GM23338 (cell line): ENCODE results near the gene ROBO1. TPM values are rescaled to one million over a fixed set of nuclear protein-coding genes. Genes with fewer than 3 reads are reported as not detected.

Experiments used
- ATAC-seq: fragments of 200-7000 bp; cut with Tn5 transposase; 3 replicates; pipeline ENCODE4 v1.9.1; 2020
- DNase-seq: peaks from one replicate; pipeline ENCODE4 v3.0.0-alpha.2; 2015; ENCODE audit warnings: low spot score
- H2AFZ ChIP-seq: fragments of 200-600 bp; sonication (generic); 2 replicates; pipeline ENCODE4 v1.8.0; 2016; ENCODE audit warnings: antibody characterized with exemption, mild to moderate bottlenecking, moderate library complexity
- H3F3A ChIP-seq: fragments of 200-600 bp; sonication (generic); replicated peaks from 2 replicates; pipeline ENCODE4 v1.8.0; 2017; ENCODE audit warnings: antibody characterized with exemption, mixed run types, low read depth
- H3K27ac ChIP-seq: fragments of 200-600 bp; sonication (generic); 2 replicates; pipeline ENCODE4 v1.6.1; 2016; ENCODE audit warnings: low read depth
- H3K27me3 ChIP-seq: fragments of 200-600 bp; sonication (generic); 2 replicates; pipeline ENCODE4 v1.8.0; 2016; ENCODE audit warnings: mild to moderate bottlenecking, mixed run types, moderate library complexity; ENCODE audit not compliant: insufficient read depth
- H3K36me3 ChIP-seq: fragments of 200-600 bp; sonication (generic); 2 replicates; pipeline ENCODE4 v1.8.0; 2016; ENCODE audit warnings: mild to moderate bottlenecking; ENCODE audit not compliant: insufficient read depth
- H3K4me1 ChIP-seq: fragments of 200-600 bp; sonication (generic); 2 replicates; pipeline ENCODE4 v1.8.0; 2016; ENCODE audit warnings: mild to moderate bottlenecking, moderate library complexity; ENCODE audit not compliant: insufficient read depth
- H3K4me2 ChIP-seq: fragments of 200-600 bp; sonication (generic); 2 replicates; pipeline ENCODE4 v1.7.1; 2017; ENCODE audit warnings: mixed run types
- H3K4me3 ChIP-seq: fragments of 200-600 bp; sonication (generic); 2 replicates; pipeline ENCODE4 v1.6.1; 2016; ENCODE audit warnings: mixed run types
- H3K79me2 ChIP-seq: fragments of 200-600 bp; sonication (generic); replicated peaks from 2 replicates; pipeline ENCODE4 v1.8.0; 2017; ENCODE audit warnings: mild to moderate bottlenecking; ENCODE audit not compliant: insufficient read depth
- H3K9me2 ChIP-seq: fragments of 200-600 bp; sonication (generic); 2 replicates; pipeline ENCODE4 v1.8.0; 2017; ENCODE audit not compliant: insufficient read depth
- H4K20me1 ChIP-seq: fragments of 200-600 bp; sonication (generic); replicated peaks from 2 replicates; pipeline ENCODE4 v1.8.0; 2017; ENCODE audit warnings: mild to moderate bottlenecking; ENCODE audit not compliant: insufficient read depth
- H3K27ac Mint-ChIP-seq: 2 replicates; pipeline ENCODE4 v1.8.0; 2020; ENCODE audit warnings: inconsistent platforms, mild to moderate bottlenecking, moderate library complexity, mixed read lengths
- H3K27me3 Mint-ChIP-seq: 3 replicates; pipeline ENCODE4 v1.8.0; 2022; ENCODE audit warnings: low read depth, mild to moderate bottlenecking, moderate library complexity, mixed read lengths, inconsistent platforms; ENCODE audit not compliant: insufficient read depth, poor library complexity
- H3K36me3 Mint-ChIP-seq: 3 replicates; pipeline ENCODE4 v1.8.0; 2021; ENCODE audit warnings: low read depth, mild to moderate bottlenecking, inconsistent platforms, moderate library complexity, mixed read lengths
- H3K4me1 Mint-ChIP-seq: 3 replicates; pipeline ENCODE4 v1.8.0; 2020; ENCODE audit warnings: mild to moderate bottlenecking, inconsistent platforms, mixed read lengths
- H3K4me3 Mint-ChIP-seq: 3 replicates; pipeline ENCODE4 v1.8.0; 2021; ENCODE audit warnings: moderate library complexity, mild to moderate bottlenecking, inconsistent platforms, mixed read lengths
- H3K9me3 Mint-ChIP-seq: 3 replicates; pipeline ENCODE4 v1.8.0; 2020; ENCODE audit warnings: moderate library complexity, mild to moderate bottlenecking, inconsistent platforms, mixed read lengths
- CTCF ChIP-seq, 2 experiments: fragments of 200-600 bp in 1 of 2; sonication (generic) in 1 of 2; conservative IDR thresholded peaks; 2 replicates each; pipeline versions ENCODE4 v1.5.1 to v1.6.1; 2016 to 2017; ENCODE audit warnings: antibody characterized with exemption in 2 of 2, low read depth in 2 of 2, mild to moderate bottlenecking in 2 of 2, moderate library complexity in 1 of 2
- EZH2 ChIP-seq: fragments of 200-600 bp; sonication (generic); IDR thresholded peaks from one replicate; pipeline ENCODE4 v1.8.0; 2017; ENCODE audit warnings: antibody characterized with exemption, mild to moderate bottlenecking, low read depth; ENCODE audit not compliant: unreplicated experiment
- EZH2phosphoT487 ChIP-seq: fragments of 200-600 bp; sonication (generic); IDR thresholded peaks from one replicate; pipeline ENCODE4 v1.8.1; 2018; ENCODE audit warnings: antibody characterized with exemption; ENCODE audit not compliant: unreplicated experiment
- POLR2AphosphoS5 ChIP-seq: IDR thresholded peaks from 2 replicates; pipeline ENCODE4 v1.6.1; 2016; ENCODE audit warnings: antibody characterized with exemption, low read depth
- ZNF331 ChIP-seq: fragments of 250-450 bp; sonication (Bioruptor Pico); IDR thresholded peaks from 2 replicates; pipeline ENCODE4 v1.5.0; 2020; ENCODE audit warnings: low read depth, mild to moderate bottlenecking, moderate library complexity
- ZNF462 ChIP-seq: fragments of 250-450 bp; sonication (Bioruptor Pico); IDR thresholded peaks from 2 replicates; pipeline ENCODE4 v1.5.0; 2020; ENCODE audit warnings: mild to moderate bottlenecking, moderate library complexity
- polyA plus RNA-seq: library from polyadenylated mRNA; unstranded; fragments of >200 nt; fragmentation: Nextera tagmentation; extraction: Ambion mirVana; gene quantifications from 2 replicates; pipeline ENCODE4 v1.2.1, GENCODE V29; 2016
- total RNA-seq: library from RNA; depleted of rRNA; stranded (reverse); fragments of >200 nt; shearing (Covaris generic); gene quantifications from 2 replicates; pipeline ENCODE4 v1.2.3, GENCODE V29; 2014

Gene ROBO1
- total and polyA plus RNA-seq, 2 experiments from 2014 or later = 19.2 to 78.3 TPM

GRCh38 chr3:79415356-79415755 is 352.4 kb downstream of the ROBO1 start:
- Mint-ChIP-seq H3K4me3 (no peak overlapping the region), H3K4me1 (no peaks in the 10 kb centered on the region), H3K27me3 (no peaks in the 10 kb centered on the region), H3K9me3 (no peaks in the 10 kb centered on the region), H3K27ac (no peak overlapping the region), H3K36me3 (no peaks in the 10 kb centered on the region)
- TF ChIP-seq EZH2phosphoT487 (no peak), CTCF (conservative IDR thresholded peaks at IDR 0.05; ENCODE audit: low read depth in 2 of 2) (no peak), ZNF331 (no peak), EZH2 (no peak), POLR2AphosphoS5 (no peak), ZNF462 (CRISPR knock-in tag) (no peak)
- no peaks in the 10 kb centered on the region for H3K36me3 ChIP-seq
- no peaks in the 10 kb centered on the region for H3K79me2 ChIP-seq
- no peak overlapping the region for H3K4me2 ChIP-seq
- no peak overlapping the region for H3K4me3 ChIP-seq
- no peak for DNase-seq
- no peaks in the 10 kb centered on the region for H3F3A ChIP-seq
- H3K27me3 ChIP-seq = no peaks in the 10 kb centered on the region
- no peak for ATAC-seq
- no peak overlapping the region for H3K27ac ChIP-seq
- H3K4me1 ChIP-seq = no peaks in the 10 kb centered on the region
- H2AFZ ChIP-seq = no peak overlapping the region
- H3K9me2 ChIP-seq = no peaks in the 10 kb centered on the region
- no peaks in the 10 kb centered on the region for H4K20me1 ChIP-seq
